Activated CD4-positive, alpha-beta memory T cell treated with anti-CD3 and anti-CD28 coated beads for 36 hours (primary cell): ENCODE measurements around the gene MIPOL1. TPM values are rescaled to one million over a fixed set of nuclear protein-coding genes. Genes with fewer than 3 reads are reported as not detected.

Experiments used
- CTCF ChIA-PET: fragments of 350-600 bp; sonication (Branson Sonifier 250); formaldehyde crosslinking; loops from one replicate; lab custom pipeline; 2021; ENCODE audit warnings: antibody characterized with exemption, inconsistent platforms; lab: Charles Lee
- POLR2A ChIA-PET: fragments of 350-600 bp; sonication (Branson Sonifier 250); formaldehyde crosslinking; loops from one replicate; lab custom pipeline; 2021; ENCODE audit warnings: antibody characterized with exemption; lab: Charles Lee
- DNase-seq: peaks from one replicate; pipeline ENCODE4 v3.0.0-alpha.2; 2020
- H3K27ac Mint-ChIP-seq: one replicate; pipeline ENCODE4 v1.8.0; 2021; ENCODE audit warnings: mixed read lengths
- H3K27me3 Mint-ChIP-seq: one replicate; pipeline ENCODE4 v1.8.0; 2021; ENCODE audit warnings: mixed read lengths
- H3K36me3 Mint-ChIP-seq: one replicate; pipeline ENCODE4 v1.8.0; 2021; ENCODE audit warnings: mixed read lengths
- H3K4me1 Mint-ChIP-seq: one replicate; pipeline ENCODE4 v1.8.0; 2021; ENCODE audit warnings: low read depth, mixed read lengths
- H3K4me3 Mint-ChIP-seq: one replicate; pipeline ENCODE4 v1.8.0; 2021; ENCODE audit warnings: mild to moderate bottlenecking, mixed read lengths
- H3K9me3 Mint-ChIP-seq: one replicate; pipeline ENCODE4 v1.8.0; 2021; ENCODE audit warnings: mixed read lengths
- intact Hi-C: fragments of 100-400 bp; cut with micrococcal nuclease; formaldehyde crosslinking; loops from one replicate; pipeline ENCODE4 v1.15.1; 2023
- total RNA-seq, 2 experiments: library from RNA; stranded (reverse); gene quantifications; one replicate each; pipeline ENCODE4 v1.2.3, GENCODE V29; 2021

Gene MIPOL1
- total RNA-seq, 2 experiments from 2014 or later = 0.14 to 0.51 TPM

DNA sequence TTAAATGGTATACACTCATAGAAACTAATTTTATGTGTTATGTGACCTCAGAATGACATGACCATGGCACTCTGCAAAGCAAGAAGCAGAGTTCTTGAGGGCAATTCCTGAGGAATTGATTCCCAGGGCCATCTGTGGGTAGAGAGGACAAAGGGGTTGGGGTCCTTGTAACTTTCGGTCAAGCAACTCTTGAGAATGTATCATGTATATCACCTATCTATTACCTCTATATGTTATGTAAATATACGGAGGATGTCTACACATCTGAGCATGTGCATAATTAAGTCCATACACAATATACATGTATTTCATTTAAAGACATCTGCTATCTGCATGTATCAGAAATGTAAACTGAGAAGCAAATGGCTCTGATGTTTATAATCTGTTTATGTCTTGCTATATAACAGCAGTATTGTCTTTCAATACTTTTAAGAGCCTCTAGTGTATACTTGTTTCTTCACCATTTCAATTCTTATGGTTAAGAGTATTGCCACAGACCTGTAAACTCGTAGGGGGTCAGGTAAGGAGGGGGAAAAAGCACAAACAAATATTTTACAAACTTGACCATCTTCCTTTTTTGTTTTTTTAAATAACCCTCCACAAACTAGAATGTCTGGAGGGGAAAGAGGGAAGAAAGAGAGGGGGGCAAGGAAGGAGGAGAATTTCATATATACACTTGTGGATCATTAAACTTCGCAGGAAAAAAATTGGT, 392.8 kb downstream of the MIPOL1 start:
- no peak overlapping the region for H3K27ac Mint-ChIP-seq

DNA sequence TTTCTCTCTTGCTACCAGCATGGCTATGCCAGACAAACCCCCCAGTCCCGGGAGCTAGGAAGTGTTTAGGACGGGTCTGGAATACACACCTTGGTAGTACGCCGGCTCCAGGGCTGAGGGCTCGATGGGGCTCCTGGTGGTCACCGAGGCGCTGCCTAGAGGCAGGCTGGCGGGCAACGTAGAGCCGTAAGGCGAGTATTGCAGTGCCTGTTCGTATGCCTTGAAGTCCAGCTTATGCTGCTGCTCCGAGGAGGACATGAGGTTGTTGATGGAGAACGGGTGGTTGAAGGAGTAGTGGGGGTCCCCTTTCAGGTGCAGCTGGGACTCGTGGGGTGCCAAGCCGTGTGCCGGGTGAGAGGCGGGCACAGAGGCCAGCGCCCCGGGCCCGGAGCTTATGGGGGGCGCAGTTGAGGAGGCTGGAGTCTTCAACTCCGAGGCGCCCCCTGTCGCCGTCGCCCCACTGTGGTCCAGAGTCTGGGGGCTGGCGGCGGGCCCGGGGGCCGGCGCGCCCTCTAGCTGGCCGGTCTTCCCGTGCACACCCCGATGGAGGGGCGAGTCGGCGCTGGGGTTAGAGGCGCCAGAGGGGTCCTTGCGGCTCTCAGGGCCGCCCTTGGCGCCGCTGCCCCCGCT, 393.7 kb downstream of the MIPOL1 start:
- Mint-ChIP-seq H3K4me3 (no peak overlapping the region), H3K4me1 (peaks cover 18% of the 10 kb centered on the region), H3K27ac (no peak overlapping the region), H3K27me3 (peaks cover 70% of the 10 kb centered on the region), H3K9me3 (peaks cover 7% of the 10 kb centered on the region), H3K36me3 (peaks cover 26% of the 10 kb centered on the region)
- no peak for DNase-seq
- intact Hi-C loops = loop anchor here (5.0 to 10.0 kb wide), 3 partner anchors 483 to 1074 kb away; partner anchors contain the start of gene NKX2-8
- CTCF ChIA-PET = no interaction called here
- POLR2A ChIA-PET = no interaction called here

More for the DNA sequence above, 392.8 kb downstream of the MIPOL1 start:
- no peak overlapping the region for H3K4me3 Mint-ChIP-seq
- H3K4me1 Mint-ChIP-seq = peaks cover 9% of the 10 kb centered on the region
- H3K9me3 Mint-ChIP-seq = peaks cover 7% of the 10 kb centered on the region
- intact Hi-C loops = loop anchor here (5.0 to 10.0 kb wide), 3 partner anchors 484 to 1073 kb away; partner anchors contain the start of gene NKX2-8
- DNase-seq = no peak
- H3K36me3 Mint-ChIP-seq = peaks cover 26% of the 10 kb centered on the region
- CTCF ChIA-PET = no interaction called here
- peaks cover 69% of the 10 kb centered on the region for H3K27me3 Mint-ChIP-seq
- POLR2A ChIA-PET = no interaction called here

DNA sequence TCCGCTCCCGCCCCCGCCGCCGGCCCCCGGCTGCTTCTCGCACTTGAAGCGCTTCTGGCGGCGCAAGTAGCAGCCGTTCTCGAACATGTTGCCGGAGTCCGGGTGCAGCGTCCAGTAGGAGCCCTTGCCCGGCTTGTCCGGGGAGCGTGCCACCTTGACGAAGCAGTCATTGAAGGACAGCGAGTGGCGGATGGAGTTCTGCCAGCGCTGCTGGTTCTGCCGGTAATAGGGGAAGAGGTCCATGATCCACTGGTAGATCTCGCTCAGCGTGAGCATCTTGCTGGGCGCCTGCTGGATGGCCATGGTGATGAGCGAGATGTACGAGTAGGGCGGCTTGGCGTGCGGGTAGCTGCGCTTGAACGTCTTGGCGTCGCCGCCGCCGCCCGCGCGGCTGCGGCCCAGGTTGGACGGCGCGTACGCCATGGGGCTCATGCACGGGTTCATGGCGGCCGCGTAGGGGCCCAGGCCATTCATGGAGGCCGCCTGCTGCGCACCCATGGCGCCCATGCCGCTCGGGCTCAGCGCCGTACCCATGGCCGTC, 394.3 kb downstream of the MIPOL1 start:
- Mint-ChIP-seq H3K4me1 (peaks cover 19% of the 10 kb centered on the region), H3K27me3 (peaks cover 72% of the 10 kb centered on the region), H3K36me3 (peaks cover 26% of the 10 kb centered on the region), H3K4me3 (no peak overlapping the region), H3K9me3 (peaks cover 7% of the 10 kb centered on the region), H3K27ac (no peak overlapping the region)
- ChIA-PET POLR2A (no interaction called here), CTCF (no interaction called here)
- DNase-seq = no peak
- intact Hi-C loops = loop anchor here (5.0 to 10.0 kb wide), 3 partner anchors 483 to 1075 kb away; partner anchors contain the start of gene NKX2-8

DNA sequence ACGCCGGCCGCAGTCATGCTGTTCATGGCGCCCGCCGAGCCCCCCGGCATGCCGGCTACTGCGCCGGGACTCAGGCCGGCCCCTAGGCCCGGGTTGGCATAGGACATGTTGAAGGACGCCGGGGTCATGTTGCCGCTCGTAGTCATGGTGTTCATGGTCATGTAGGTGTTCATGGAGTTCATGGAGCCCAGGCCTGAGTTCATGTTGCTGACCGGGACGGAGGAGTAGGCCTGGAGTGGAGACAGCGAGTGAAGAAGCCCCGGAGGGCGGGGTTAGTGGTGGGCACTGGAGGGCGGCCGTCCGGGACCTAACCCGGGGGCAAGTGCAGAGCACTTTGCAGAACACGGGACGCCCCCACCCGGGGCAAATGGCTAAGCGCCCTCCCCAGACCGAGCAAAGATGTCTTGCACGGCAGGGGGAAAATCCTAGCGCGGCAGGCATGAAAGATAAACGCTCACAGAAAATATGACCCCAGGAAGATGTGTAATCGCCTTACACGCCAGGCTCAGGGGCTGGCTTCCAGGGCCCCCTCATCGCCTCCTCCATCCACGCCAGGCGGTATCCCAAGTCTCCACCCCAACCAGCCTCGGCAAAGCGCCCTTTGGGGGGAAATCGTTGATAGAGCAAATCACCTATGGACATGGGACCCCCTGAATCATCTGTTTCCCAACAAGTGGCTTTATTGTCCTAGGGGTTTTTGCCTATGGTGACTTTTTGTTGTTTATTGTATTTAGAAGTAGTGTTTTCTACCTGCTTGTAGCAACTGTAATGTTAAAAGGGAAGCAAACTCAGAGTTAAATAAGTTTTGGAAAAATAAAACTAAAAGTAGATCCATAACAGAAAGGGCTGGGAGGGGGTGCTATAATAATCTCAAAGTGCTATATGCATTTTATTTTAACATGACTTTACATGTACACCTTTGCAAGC, 395.0 kb downstream of the MIPOL1 start:
- ChIA-PET CTCF (no interaction called here), POLR2A (no interaction called here)
- DNase-seq = no peak
- H3K4me3 Mint-ChIP-seq = no peak overlapping the region
- H3K4me1 Mint-ChIP-seq = peaks cover 19% of the 10 kb centered on the region
- intact Hi-C loops = loop anchor here (5.0 to 10.0 kb wide), 3 partner anchors 482 to 1075 kb away; partner anchors contain the start of gene NKX2-8
- peaks cover 72% of the 10 kb centered on the region for H3K27me3 Mint-ChIP-seq
- H3K27ac Mint-ChIP-seq = no peak overlapping the region
- peaks cover 7% of the 10 kb centered on the region for H3K9me3 Mint-ChIP-seq
- H3K36me3 Mint-ChIP-seq = peaks cover 26% of the 10 kb centered on the region

DNA sequence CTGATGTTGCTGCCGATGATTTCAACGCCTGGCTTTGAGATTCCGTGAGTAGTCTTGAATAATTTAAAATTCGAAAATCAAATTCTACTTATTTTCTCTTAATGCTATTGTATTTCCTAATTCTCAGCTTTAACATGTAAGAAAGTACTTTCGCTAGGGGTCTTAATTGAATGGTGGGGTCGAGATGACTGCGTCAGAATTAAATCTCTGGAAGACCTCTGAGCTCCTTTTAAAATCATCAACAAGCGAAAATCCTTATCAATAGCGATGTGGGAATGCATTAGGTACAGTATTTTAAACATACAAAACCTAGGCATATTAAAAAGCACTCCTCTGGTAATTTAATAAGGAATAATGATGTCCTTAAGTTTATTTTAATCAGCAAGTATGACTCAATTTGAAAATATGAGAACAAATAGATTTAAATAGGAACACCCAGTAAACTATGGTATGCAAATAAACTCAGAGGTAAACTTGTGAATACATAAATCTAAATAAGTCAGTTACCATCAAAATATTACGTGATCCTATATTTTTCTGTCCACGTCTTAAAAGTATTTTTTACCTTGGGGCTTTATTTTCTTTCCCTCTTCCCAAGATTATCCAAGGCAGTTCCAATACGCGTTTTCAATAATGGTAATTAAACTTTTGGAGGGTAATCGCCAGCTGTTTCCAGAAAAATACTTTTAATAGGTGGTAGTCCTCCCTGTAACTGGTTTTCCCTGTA, 395.9 kb downstream of the MIPOL1 start:
- POLR2A ChIA-PET = no interaction called here
- peaks cover 73% of the 10 kb centered on the region for H3K27me3 Mint-ChIP-seq
- H3K9me3 Mint-ChIP-seq = peaks cover 9% of the 10 kb centered on the region
- H3K4me3 Mint-ChIP-seq = peak overlapping the region; percentile 51
- H3K27ac Mint-ChIP-seq = no peak overlapping the region
- H3K4me1 Mint-ChIP-seq = peaks cover 24% of the 10 kb centered on the region
- DNase-seq = no peak
- CTCF ChIA-PET = no interaction called here
- H3K36me3 Mint-ChIP-seq = peaks cover 23% of the 10 kb centered on the region
- intact Hi-C loops = loop anchor here (1.0 to 10.0 kb wide), 5 partner anchors 281 to 1076 kb away; partner anchors contain the start of gene NKX2-8

DNA sequence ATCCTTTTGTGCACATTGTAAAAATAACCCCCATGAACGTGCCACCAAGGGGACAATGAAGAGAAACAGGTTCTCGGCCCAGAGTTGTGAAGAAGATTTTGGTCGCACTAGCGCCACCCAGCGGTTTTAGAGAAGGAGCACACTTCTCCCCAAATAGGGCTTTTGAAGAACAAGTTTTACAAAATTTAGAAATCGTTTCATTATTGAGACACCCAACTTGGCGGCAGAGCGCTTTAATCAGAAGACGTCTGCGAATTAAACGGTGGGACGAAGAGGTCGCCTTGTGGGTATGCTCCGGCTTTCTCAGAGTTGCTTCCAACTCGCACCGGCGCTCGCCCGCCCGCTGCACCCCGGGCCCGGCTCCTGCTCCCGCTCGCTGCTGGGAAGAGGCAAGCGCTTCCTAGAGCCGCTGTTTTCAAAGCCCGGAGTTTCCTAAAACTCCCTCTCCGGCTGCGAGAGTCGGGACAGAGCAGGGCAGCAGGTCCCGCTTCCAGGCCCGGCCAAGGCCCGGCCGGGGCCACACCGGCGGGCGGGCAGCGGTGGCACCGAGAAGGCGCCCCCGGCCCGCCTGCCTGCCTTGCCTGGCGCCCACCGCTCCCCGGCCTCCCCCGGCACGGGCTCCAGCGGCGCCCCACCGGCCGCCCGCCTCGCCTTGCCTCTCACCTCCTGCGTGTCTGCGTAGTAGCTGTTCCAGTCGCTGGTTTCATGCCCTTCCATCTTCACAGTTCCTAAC, 396.7 kb downstream of the MIPOL1 start:
- Mint-ChIP-seq H3K9me3 (peaks cover 10% of the 10 kb centered on the region), H3K4me1 (peaks cover 31% of the 10 kb centered on the region), H3K27ac (peak overlapping the region; percentile 10), H3K36me3 (peaks cover 28% of the 10 kb centered on the region), H3K4me3 (peak overlapping the region; percentile 51), H3K27me3 (peaks cover 73% of the 10 kb centered on the region)
- peak; percentile 68 for DNase-seq
- intact Hi-C loops = loop anchor here (1.0 to 10.0 kb wide), 5 partner anchors 280 to 1077 kb away; partner anchors contain the start of gene NKX2-8
- POLR2A ChIA-PET = no interaction called here
- CTCF ChIA-PET = no interaction called here

DNA sequence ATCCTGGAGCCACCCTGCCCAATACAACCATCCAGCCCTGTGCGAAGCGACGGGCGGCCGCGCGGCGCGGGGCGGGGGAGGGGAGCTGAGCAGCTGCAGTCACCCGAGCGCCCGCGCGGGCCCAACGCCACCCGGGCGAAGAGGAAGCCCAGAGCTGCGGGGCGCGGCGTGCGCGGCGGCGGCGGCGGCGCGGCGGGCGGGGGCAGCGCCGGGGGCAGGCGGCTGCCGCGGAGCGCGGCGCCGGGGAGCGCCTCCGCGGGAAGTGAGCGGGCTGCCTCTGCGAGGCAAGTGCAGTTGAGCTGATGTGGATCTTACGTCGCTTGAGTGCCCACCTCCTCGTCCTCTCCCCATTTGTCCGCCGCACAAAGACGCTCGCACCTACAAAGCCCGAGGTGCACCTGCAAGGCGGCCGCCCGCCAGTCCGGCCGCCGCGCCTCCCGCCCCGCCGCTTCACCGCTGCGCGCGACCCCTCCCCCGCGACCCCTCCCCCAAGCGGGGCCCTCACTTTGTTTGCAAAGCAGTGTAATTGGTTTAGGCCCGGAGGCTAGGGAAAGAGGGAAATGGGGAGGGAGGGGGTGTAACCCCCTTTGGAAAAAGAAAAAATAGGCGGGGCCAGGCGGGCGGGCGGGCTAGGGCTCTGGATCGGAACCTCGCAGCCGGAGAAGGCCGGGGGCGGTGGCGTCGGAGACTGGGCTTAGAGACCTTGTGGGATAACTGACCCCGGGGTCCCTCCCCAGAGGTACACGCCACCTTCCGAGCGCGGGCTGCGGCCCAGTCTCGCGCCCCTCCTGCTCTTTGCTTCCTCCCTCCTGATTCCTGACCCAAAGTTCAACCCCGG, 397.5 kb downstream of the MIPOL1 start, which contains the start of the genes FOXA1 and TTC6:
Gene FOXA1, minus strand, starts transcription at position 279 of the 838 bp plus-strand sequence. Its CDS starts 277 bp downstream, at position 2.
Gene TTC6, plus strand, starts transcription at position 659 of the 838 bp plus-strand sequence. CDS start 26,436 bp downstream, outside the sequence.
- Mint-ChIP-seq H3K36me3 (peaks cover 27% of the 10 kb centered on the region), H3K27me3 (peaks cover 77% of the 10 kb centered on the region), H3K4me1 (peaks cover 35% of the 10 kb centered on the region), H3K4me3 (peak within 1 kb of the TSS; percentile 64), H3K27ac (peak within 1 kb of the TSS; percentile 35), H3K9me3 (peaks cover 9% of the 10 kb centered on the region)
- CTCF ChIA-PET = interaction anchor here (0.6 kb wide), 1 partner anchor 191 kb away, joined by 3 read pairs; no protein-coding TSS in a partner anchor
- POLR2A ChIA-PET = no interaction called here
- DNase-seq = no peak
- intact Hi-C loops = loop anchor here (1.0 to 10.0 kb wide), 9 partner anchors 279 to 1278 kb away; partner anchors contain the start of gene NKX2-8

DNA sequence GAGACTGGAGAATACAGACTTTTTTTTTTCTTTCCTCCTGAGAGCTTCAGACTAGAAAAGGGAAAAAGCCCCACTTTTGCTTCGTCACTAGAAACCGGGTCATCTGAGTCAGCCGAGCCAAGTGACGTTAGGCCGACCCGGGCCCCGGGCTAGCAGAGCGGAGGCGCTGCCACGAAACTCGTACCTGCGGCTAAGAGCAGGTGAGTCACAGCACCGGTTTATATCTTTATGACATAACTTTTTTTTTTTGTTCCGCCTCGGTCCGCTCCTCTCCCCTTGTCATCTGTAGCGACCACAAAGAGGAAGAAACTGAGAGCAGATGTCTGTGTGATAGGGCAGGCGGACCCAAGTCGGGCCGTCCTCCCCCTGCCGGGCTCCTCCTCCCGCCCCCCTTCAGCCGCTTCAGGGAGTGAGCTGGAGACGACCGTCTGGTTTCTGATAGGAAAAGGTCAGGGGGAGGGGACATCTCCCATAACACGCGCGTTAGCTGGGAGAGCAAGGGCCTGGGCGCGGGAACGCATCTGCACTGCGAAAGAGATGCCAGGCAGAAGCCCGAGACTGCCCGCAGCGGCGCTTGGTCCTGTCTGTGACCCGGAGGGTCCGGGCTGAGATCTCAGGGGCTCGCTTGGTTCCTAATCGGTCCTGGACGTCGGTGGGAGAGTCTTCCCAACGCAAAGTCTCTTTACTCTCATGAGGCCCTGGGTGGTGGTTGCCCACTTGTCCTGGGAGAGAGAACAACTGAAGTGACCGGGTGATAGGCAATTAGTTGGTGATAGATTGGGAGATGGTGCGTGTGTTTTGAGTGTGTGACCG, 398.3 kb downstream of the MIPOL1 start:
- Mint-ChIP-seq H3K9me3 (peaks cover 9% of the 10 kb centered on the region), H3K4me3 (peak overlapping the region; percentile 64), H3K36me3 (peaks cover 24% of the 10 kb centered on the region), H3K27me3 (peaks cover 78% of the 10 kb centered on the region), H3K4me1 (peaks cover 35% of the 10 kb centered on the region), H3K27ac (peak overlapping the region; percentile 35)
- POLR2A ChIA-PET = no interaction called here
- peak; percentile 88 for DNase-seq
- CTCF ChIA-PET = interaction anchor here (0.6 kb wide), 1 partner anchor 192 kb away, joined by 3 read pairs; no protein-coding TSS in a partner anchor
- intact Hi-C loops = loop anchor here (1.0 to 10.0 kb wide), 7 partner anchors 11 to 1279 kb away; partner anchors contain the start of gene NKX2-8
